ENCODE results near the gene CUX1.
"Not testable (repeated sequence)": the region's sequence is repeated elsewhere in the genome, so short reads cannot be mapped to it uniquely, and the experiment has no call there.

The CUX1 gene

DNA sequence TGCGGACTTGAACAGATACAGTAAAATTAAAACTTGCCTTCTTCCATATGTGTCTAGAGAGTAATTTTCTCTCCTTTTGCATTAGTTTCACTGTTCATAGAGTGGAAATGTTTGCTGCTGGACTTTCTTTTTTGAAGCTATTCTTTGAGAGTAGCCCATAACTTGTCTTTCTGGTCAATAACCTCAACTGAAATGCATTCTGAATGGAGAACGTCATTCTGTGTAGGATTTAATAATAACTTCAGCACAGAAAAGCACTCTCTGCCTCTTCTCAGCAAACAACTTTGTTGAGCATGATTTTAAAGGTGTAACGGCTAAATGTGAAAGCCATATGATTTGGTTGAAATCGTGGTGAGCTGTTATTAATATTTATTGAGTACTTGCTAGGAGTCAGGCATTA, 111.8 kb downstream of the CUX1 start:
- Histone ChIP-seq H3K9ac (ENCODE audit: low read length) (no peak overlapping the region), H3K27me3 (replicated peaks; ENCODE audit: control insufficient read depth, insufficient read depth, low read length) (no peaks in the 10 kb centered on the region), H3K4me1 (ENCODE audit: control insufficient read depth, insufficient read depth, low read length) (no peaks in the 10 kb centered on the region), H3K9me3 (ENCODE audit: control insufficient read depth, low read length) (peaks cover 12% of the 10 kb centered on the region), H3K36me3 (ENCODE audit: control insufficient read depth, insufficient read depth, low read length, severe bottlenecking) (no peaks in the 10 kb centered on the region), H3K4me3 (ENCODE audit: low read length) (no peak overlapping the region)
- DNase-seq (ENCODE audit: low read depth) = no peak

DNA sequence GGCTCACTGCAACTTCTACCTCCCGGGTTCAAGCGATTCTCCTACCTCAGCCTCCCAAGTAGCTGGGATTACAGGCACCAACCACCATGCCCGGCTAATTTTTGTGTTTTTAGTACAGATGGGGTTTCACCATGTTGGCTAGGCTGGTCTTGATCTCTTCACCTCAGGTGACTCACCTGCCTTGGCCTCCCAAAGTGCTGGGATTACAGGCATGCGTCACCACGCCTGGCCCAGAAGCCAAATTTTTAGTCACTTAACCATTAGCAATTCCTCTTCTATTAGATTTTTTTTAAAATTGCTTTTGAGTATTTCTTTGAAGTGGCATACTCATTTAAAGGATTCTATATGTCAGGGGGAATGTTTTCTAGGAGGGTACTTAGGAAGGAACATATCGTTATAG, 112.5 kb downstream of the CUX1 start:
- H3K36me3 ChIP-seq (ENCODE audit: control insufficient read depth, insufficient read depth, low read length, severe bottlenecking); DNase-seq (ENCODE audit: low read depth); H3K27me3 ChIP-seq (replicated peaks; ENCODE audit: control insufficient read depth, insufficient read depth, low read length); H3K4me1 ChIP-seq (ENCODE audit: control insufficient read depth, insufficient read depth, low read length); H3K9ac ChIP-seq (ENCODE audit: low read length): not testable (repeated sequence)
- peak overlapping the region; percentile 8 for H3K4me3 ChIP-seq (ENCODE audit: low read length)
- H3K9me3 ChIP-seq (ENCODE audit: control insufficient read depth, low read length) = peaks cover 12% of the 10 kb centered on the region

DNA sequence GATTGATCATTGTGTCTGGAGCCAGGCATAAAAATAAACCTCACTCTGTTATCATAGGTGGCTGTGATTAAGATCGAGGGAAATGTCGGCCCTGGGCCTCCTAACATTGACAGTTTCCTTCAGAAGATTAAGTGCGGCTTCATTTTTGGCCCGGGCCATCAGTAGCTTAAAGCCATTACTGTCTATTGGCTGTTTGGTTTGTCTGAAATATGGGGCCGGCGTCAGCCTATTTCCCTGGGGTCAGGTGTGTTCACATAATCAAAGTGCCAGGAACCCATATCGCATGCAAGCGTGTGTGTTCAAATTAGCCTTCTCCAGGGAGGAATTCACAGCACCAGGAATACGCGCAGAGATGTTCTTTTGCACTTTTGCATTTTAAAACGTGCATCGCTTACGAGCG, 114.7 kb downstream of the CUX1 start:
- Histone ChIP-seq H3K9ac (ENCODE audit: low read length) (no peak overlapping the region), H3K9me3 (ENCODE audit: control insufficient read depth, low read length) (peaks cover 12% of the 10 kb centered on the region), H3K4me3 (ENCODE audit: low read length) (no peak overlapping the region), H3K4me1 (ENCODE audit: control insufficient read depth, insufficient read depth, low read length) (peaks cover 25% of the 10 kb centered on the region), H3K27me3 (replicated peaks; ENCODE audit: control insufficient read depth, insufficient read depth, low read length) (no peaks in the 10 kb centered on the region), H3K36me3 (ENCODE audit: control insufficient read depth, insufficient read depth, low read length, severe bottlenecking) (no peaks in the 10 kb centered on the region)
- DNase-seq (ENCODE audit: low read depth) = no peak

DNA sequence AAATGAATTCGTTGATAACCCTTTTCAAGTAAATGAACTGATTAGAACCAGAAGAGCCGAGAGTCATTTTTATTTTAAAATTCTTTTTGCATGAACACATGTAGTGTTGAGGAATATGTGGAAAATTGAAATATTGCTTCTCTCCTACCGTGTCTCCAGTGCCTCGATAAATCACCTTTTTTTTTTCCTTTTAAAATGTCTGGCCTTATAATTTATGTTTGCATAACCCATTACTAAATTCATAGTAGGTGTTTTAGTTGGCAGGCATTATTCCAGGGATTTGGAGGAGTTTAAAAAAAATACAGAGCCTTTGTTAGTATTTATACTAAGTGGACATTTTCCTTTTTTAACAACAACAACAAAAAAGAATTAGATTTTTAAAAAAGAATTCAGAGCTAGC, 115.6 kb downstream of the CUX1 start:
- Histone ChIP-seq H3K27me3 (replicated peaks; ENCODE audit: control insufficient read depth, insufficient read depth, low read length) (no peaks in the 10 kb centered on the region), H3K9ac (ENCODE audit: low read length) (no peak overlapping the region), H3K4me3 (ENCODE audit: low read length) (no peak overlapping the region), H3K9me3 (ENCODE audit: control insufficient read depth, low read length) (peaks cover 12% of the 10 kb centered on the region), H3K36me3 (ENCODE audit: control insufficient read depth, insufficient read depth, low read length, severe bottlenecking) (no peaks in the 10 kb centered on the region), H3K4me1 (ENCODE audit: control insufficient read depth, insufficient read depth, low read length) (peaks cover 27% of the 10 kb centered on the region)
- no peak for DNase-seq (ENCODE audit: low read depth)

DNA sequence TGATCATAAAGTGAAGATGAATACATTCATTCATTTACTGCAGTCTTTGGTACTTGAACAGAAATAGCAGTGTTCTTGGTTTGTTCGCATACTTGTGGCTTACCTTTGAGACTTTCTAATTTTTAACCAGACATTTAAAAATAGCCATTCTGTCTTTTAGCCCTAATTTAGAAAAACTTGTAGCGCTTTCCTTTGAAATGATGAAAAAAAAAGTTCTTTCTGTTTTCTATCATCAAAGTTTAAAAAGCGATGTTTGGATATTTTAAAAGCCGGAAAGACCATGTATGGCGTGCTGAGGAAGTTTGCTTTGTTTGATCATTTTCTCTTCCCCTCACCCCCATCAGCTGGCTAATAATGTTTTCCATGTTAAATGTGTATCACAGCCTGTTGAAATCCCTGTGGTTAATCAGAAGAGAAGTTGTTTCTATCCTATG, 116.3 kb downstream of the CUX1 start:
- H3K4me1 ChIP-seq (ENCODE audit: control insufficient read depth, insufficient read depth, low read length) = peaks cover 27% of the 10 kb centered on the region
- no peak overlapping the region for H3K4me3 ChIP-seq (ENCODE audit: low read length)
- peaks cover 12% of the 10 kb centered on the region for H3K9me3 ChIP-seq (ENCODE audit: control insufficient read depth, low read length)
- no peaks in the 10 kb centered on the region for H3K36me3 ChIP-seq (ENCODE audit: control insufficient read depth, insufficient read depth, low read length, severe bottlenecking)
- H3K9ac ChIP-seq (ENCODE audit: low read length) = no peak overlapping the region
- H3K27me3 ChIP-seq (replicated peaks; ENCODE audit: control insufficient read depth, insufficient read depth, low read length) = no peaks in the 10 kb centered on the region
- DNase-seq (ENCODE audit: low read depth) = no peak

DNA sequence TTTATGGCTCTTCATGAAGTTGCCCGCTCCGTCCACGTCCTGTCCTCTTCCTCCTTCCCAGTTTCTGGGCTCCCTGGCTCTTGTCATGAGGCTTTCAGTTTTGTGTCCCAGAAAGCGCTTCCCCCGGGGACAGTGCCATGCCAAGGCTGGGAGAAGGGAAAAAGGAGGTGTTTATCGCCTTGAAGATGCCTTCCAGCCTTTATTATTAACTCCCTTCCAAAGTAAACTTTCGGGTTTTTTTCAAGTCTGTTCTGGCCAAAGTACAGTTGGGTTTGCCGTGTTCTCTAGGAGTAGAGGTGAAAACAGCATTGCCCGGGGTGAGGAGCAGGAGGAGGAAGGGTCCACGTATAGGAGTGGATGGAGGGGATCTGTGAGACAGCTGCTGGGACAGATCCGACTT, 117.2 kb downstream of the CUX1 start:
- no peak overlapping the region for H3K9ac ChIP-seq (ENCODE audit: low read length)
- H3K27me3 ChIP-seq (replicated peaks; ENCODE audit: control insufficient read depth, insufficient read depth, low read length) = no peaks in the 10 kb centered on the region
- H3K36me3 ChIP-seq (ENCODE audit: control insufficient read depth, insufficient read depth, low read length, severe bottlenecking) = no peaks in the 10 kb centered on the region
- DNase-seq (ENCODE audit: low read depth) = no peak
- H3K9me3 ChIP-seq (ENCODE audit: control insufficient read depth, low read length) = peaks cover 12% of the 10 kb centered on the region
- peaks cover 27% of the 10 kb centered on the region for H3K4me1 ChIP-seq (ENCODE audit: control insufficient read depth, insufficient read depth, low read length)
- H3K4me3 ChIP-seq (ENCODE audit: low read length) = peak overlapping the region; percentile 59

DNA sequence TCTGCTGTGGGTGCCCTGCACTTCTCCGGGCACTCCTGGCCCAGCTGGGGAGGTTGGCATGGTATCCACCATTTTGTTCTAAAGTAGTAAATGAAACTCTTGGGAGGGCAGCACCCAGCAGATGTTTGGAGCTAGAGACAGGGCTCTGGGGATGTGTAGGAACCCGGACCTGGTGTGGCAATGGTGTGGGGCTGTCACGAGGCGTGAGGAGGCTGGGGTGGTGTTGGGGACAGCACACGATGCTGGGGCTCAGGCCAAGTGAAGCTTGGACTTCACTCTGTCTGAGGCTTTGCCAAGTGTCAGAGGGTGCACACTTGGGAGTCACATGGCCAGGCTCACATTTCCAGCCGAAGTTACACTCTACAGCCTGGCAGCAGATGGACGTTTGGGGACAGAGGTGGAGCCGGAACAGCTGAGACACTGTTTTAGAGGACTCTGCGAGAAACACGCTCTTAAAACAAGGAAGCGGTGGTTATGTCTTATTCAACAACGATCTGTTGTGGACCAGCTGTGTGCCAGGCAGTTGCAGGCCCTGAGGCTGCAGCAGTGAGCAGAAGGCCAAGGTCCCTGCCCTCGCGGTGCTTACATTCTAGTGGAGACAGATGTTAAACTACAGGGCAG, 118.2 kb downstream of the CUX1 start:
- peaks cover 3% of the 10 kb centered on the region for H3K9me3 ChIP-seq (ENCODE audit: control insufficient read depth, low read length)
- no peak overlapping the region for H3K9ac ChIP-seq (ENCODE audit: low read length)
- H3K4me1 ChIP-seq (ENCODE audit: control insufficient read depth, insufficient read depth, low read length) = peaks cover 27% of the 10 kb centered on the region
- H3K4me3 ChIP-seq (ENCODE audit: low read length) = no peak overlapping the region
- H3K27me3 ChIP-seq (replicated peaks; ENCODE audit: control insufficient read depth, insufficient read depth, low read length) = no peaks in the 10 kb centered on the region
- H3K36me3 ChIP-seq (ENCODE audit: control insufficient read depth, insufficient read depth, low read length, severe bottlenecking) = no peaks in the 10 kb centered on the region
- DNase-seq (ENCODE audit: low read depth) = no peak

DNA sequence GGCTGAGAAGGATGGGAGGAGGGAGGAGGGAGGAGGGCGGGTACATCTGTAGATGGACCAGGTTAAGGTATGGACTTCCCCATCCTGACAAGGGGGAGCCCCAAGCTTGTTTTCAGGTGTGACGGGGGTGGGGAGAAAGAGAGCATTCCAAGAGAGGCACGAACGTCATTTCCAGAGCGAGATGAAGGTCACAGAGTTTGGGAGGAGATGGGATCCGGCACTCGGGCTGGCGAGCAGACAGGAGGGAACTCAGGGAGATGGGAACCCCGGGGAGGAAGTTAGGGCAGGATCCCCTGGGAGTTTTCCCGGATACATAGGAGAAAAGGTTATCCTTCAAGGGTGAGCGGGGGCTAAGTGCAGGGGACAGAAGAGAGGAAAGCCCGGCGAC, 118.8 kb downstream of the CUX1 start:
- Histone ChIP-seq H3K9ac (ENCODE audit: low read length) (peak overlapping the region; percentile 60), H3K36me3 (ENCODE audit: control insufficient read depth, insufficient read depth, low read length, severe bottlenecking) (no peaks in the 10 kb centered on the region), H3K9me3 (ENCODE audit: control insufficient read depth, low read length) (no peaks in the 10 kb centered on the region), H3K4me3 (ENCODE audit: low read length) (peak overlapping the region; percentile 74), H3K27me3 (replicated peaks; ENCODE audit: control insufficient read depth, insufficient read depth, low read length) (no peaks in the 10 kb centered on the region), H3K4me1 (ENCODE audit: control insufficient read depth, insufficient read depth, low read length) (peaks cover 29% of the 10 kb centered on the region)
- DNase-seq (ENCODE audit: low read depth) = no peak

DNA sequence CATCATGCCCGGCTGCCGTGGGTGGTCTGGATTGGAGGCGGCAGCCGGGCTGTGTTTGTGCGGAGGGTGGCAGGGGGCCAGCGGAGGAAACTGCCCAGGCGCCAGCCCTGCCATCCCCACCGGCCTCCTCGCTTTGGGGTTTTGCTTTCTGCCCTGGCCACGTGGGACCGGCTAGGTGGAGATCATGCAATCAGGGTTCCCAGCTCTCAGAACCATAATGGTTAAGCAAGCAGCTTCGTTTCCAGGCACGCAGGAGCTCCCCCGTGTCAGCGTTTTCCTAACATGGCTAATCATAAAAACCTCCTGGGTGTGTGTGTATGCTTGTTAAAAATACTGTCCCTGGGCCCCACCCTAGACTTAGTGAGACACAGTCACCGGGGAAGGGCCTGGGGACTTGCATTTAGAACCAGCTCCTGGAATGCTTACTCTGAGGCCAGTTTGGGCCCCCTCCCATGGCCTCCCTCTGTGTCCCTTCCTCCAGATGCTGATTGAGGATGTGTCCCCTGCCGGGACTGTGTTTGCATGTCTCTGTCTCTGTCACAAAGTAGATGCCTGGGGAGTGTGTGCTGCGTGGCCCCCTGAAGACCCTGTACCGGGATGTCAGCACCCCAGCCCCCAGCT, 119.3 kb downstream of the CUX1 start:
- Histone ChIP-seq H3K36me3 (ENCODE audit: control insufficient read depth, insufficient read depth, low read length, severe bottlenecking) (no peaks in the 10 kb centered on the region), H3K4me3 (ENCODE audit: low read length) (peak overlapping the region; percentile 74), H3K9ac (ENCODE audit: low read length) (peak overlapping the region; percentile 60), H3K9me3 (ENCODE audit: control insufficient read depth, low read length) (no peaks in the 10 kb centered on the region), H3K27me3 (replicated peaks; ENCODE audit: control insufficient read depth, insufficient read depth, low read length) (no peaks in the 10 kb centered on the region), H3K4me1 (ENCODE audit: control insufficient read depth, insufficient read depth, low read length) (peaks cover 35% of the 10 kb centered on the region)
- DNase-seq (ENCODE audit: low read depth) = peak; percentile 52

DNA sequence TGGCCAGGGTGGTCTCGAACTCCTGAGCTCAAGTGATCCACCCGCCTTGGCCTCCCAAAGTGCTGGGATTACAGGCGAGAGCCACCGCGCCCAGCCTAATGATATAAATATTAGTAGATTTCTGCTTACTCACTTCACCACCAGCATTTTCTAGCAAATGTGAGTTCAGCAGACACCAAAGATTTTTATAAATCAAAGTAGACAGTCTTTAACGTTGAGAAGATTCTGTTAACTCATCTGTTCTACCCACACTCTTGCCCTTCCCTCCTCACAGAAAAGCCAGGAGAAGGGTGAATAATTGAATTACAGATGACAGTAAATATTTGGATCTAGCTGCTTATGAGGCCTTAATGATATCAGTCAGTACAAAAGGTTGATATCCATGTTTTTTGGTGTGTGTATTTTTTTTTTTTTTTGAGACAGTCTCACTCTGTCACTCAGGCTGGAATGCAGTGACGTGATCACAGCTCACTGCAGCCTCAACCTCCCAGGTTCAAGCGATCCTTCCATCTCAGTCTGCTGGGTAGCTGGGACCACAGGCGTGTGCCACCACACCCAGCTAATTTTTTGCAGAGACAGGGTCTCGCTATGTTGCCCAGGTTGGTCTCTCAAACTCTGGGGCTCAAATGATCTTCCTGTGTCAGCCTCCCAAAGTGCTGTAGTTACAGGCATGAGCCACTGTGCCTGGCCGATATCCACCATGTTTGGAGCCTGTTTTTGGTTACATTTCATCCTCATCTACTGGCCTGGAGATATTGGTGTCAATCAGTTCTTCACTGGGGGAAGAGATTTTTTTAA, 120.5 kb downstream of the CUX1 start:
- Histone ChIP-seq H3K9me3 (ENCODE audit: control insufficient read depth, low read length) (no peaks in the 10 kb centered on the region), H3K4me3 (ENCODE audit: low read length) (no peak overlapping the region), H3K4me1 (ENCODE audit: control insufficient read depth, insufficient read depth, low read length) (peaks cover 46% of the 10 kb centered on the region), H3K9ac (ENCODE audit: low read length) (no peak overlapping the region), H3K27me3 (replicated peaks; ENCODE audit: control insufficient read depth, insufficient read depth, low read length) (no peaks in the 10 kb centered on the region), H3K36me3 (ENCODE audit: control insufficient read depth, insufficient read depth, low read length, severe bottlenecking) (no peaks in the 10 kb centered on the region)
- DNase-seq (ENCODE audit: low read depth) = no peak

DNA sequence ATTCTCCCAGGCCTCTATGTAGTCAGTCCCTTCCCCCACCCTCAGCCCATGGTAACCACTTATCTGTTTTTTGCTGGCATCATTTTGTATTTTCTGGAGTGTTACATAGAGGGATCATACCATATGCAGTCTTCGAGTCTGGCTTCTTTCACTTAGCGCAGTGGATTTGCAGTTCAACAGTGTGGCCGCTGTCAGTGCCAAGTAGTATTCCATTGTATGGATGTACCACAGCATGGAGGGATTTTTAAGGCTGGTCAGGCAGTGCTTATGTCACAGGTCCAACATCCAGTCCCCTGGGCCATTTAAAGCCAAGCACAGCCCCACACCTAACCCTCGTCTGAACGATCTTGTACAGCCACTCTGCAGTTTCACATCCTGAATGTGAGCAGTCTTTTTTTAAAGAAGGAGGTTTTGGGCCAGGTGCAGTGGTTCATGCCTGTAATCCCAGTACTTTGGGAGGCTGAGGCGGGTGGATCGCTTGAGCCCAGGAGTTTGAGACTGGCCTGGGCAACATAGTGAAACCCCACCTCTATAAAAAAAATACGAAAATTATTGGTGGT, 121.8 kb downstream of the CUX1 start:
- H3K36me3 ChIP-seq (ENCODE audit: control insufficient read depth, insufficient read depth, low read length, severe bottlenecking) = no peaks in the 10 kb centered on the region
- H3K9ac ChIP-seq (ENCODE audit: low read length) = no peak overlapping the region
- H3K4me3 ChIP-seq (ENCODE audit: low read length) = no peak overlapping the region
- no peaks in the 10 kb centered on the region for H3K9me3 ChIP-seq (ENCODE audit: control insufficient read depth, low read length)
- peaks cover 47% of the 10 kb centered on the region for H3K4me1 ChIP-seq (ENCODE audit: control insufficient read depth, insufficient read depth, low read length)
- H3K27me3 ChIP-seq (replicated peaks; ENCODE audit: control insufficient read depth, insufficient read depth, low read length) = no peaks in the 10 kb centered on the region
- DNase-seq (ENCODE audit: low read depth) = no peak
